Transverse colon (tissue), 4 donors: ENCODE data around the gene SLC22A23. TPM values are rescaled to one million over a fixed set of nuclear protein-coding genes. Genes with fewer than 3 reads are reported as not detected.

Experiments used
- DNase-seq: peaks from one replicate; pipeline ENCODE4 v3.0.0-alpha.2; 2019
- H3K27ac ChIP-seq, 4 donors: fragments of 200-600 bp; sonication (generic); 2 replicates each; pipeline ENCODE4 v1.5.1; 2016 to 2018; ENCODE audit warnings: inconsistent platforms in 4 of 4
- H3K27me3 ChIP-seq: fragments of 200-600 bp; sonication (generic); 2 replicates; pipeline ENCODE4 v1.5.1; 2017; ENCODE audit warnings: inconsistent platforms
- H3K36me3 ChIP-seq, 4 donors: fragments of 200-600 bp; sonication (generic); 2 replicates each; pipeline ENCODE4 v1.5.1; 2017 to 2019; ENCODE audit warnings: inconsistent platforms in 4 of 4
- H3K4me1 ChIP-seq, 4 donors: fragments of 200-600 bp; sonication (generic); 2 replicates each; pipeline ENCODE4 v1.5.1; 2017 to 2020; ENCODE audit warnings: inconsistent platforms in 4 of 4
- H3K4me3 ChIP-seq, 4 donors: fragments of 200-600 bp; sonication (generic); 1 replicate in 1 of 4; 2 replicates in 3 of 4; pipeline versions ENCODE4 v1.5.1 to v1.6.1; 2017 to 2019; ENCODE audit warnings: inconsistent platforms in 4 of 4
- H3K9me3 ChIP-seq, 2 donors: fragments of 200-600 bp; sonication (generic); 2 replicates each; pipeline ENCODE4 v1.5.1; 2017 to 2019; ENCODE audit warnings: inconsistent platforms in 2 of 2
- EP300 ChIP-seq: sonication (generic); formaldehyde crosslinking; IDR thresholded peaks from one replicate; pipeline ENCODE4 v1.6.1; 2017; ENCODE audit warnings: antibody characterized with exemption, low read depth
- POLR2A ChIP-seq: fragments of 450-650 bp; IDR thresholded peaks from one replicate; pipeline ENCODE4 v1.6.1; 2016; ENCODE audit warnings: antibody characterized with exemption, mild to moderate bottlenecking, moderate library complexity
- POLR2AphosphoS5 ChIP-seq, 3 donors: sonication (generic); formaldehyde crosslinking; IDR thresholded peaks; one replicate each; pipeline ENCODE4 v1.6.1; 2016; ENCODE audit warnings: antibody characterized with exemption in 3 of 3
- WGBS, 2 donors: methylation state at CpG; one replicate each; pipeline ENCODE4 v1.1.5; 2018; ENCODE audit warnings: low coverage in 1 of 2; 5-methylcytosine and 5-hydroxymethylcytosine counted together
- in situ Hi-C, 4 donors: fragments of 200-750 bp; cut with MboI; loops; one replicate each; pipeline versions ENCODE4 v1.15.0 to v1.15.1; 2017; ENCODE audit warnings: low sequenced_read_pairs in 3 of 4, low pct_ligation_motif_present in 1 of 4, low pct_unique_long_range_greater_than_20kb in 1 of 4
- intact Hi-C: fragments of 100-400 bp; cut with DNase I; formaldehyde crosslinking; loops from one replicate; pipeline ENCODE4 v1.15.1; 2023; ENCODE audit warnings: low total_unique reads
- total RNA-seq, 4 donors: library from RNA; depleted of rRNA; stranded (reverse); fragments of >200 nt; gene quantifications; one replicate each; pipeline ENCODE4 v1.1.0, GENCODE V29; 2016
- TF ChIP-seq, protein P1 (sequence below), 5 experiments: fragments of 200-600 bp in 3 of 5; fragments of 450-650 bp in 2 of 5; sonication (generic) in 3 of 5; IDR thresholded peaks; 1 replicate in 2 of 5; 2 replicates in 3 of 5; pipeline ENCODE4 v1.5.1; 2016 to 2017; ENCODE audit warnings: antibody characterized with exemption in 5 of 5, inconsistent platforms in 3 of 5, mild to moderate bottlenecking in 2 of 5, moderate library complexity in 1 of 5

SLC22A23 gene
- total RNA-seq, 4 donors from 2014 or later: 96.1 to 161 (median 117) TPM

DNA sequence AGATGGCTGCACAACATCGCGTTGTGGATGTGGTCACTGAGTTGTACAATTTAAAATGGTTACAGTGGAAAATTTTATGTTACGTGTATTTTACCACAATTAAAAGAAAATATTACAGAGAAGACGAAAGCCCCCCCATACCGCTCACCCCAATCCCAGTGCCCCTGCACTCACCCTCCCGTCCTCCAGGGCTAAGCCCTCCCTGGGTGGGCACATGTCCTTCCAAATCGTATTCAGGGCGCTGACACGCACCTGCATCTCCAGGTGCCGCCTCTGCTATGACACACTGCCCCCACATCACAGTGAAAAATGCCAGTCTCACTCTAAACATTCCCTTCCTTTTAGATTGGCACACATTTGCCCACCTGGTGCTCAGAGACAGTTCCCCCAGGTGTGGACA is 148.7 kb downstream of the SLC22A23 start:
- no peak for DNase-seq
- Histone ChIP-seq H3K27me3 (no peaks in the 10 kb centered on the region), H3K9me3 (no peaks in the 10 kb centered on the region), H3K27ac (no peak overlapping the region), H3K4me3 (no peak overlapping the region), H3K4me1 (no peaks in the 10 kb centered on the region), H3K36me3 (peaks cover 0 to 6% (median 1%) of the 10 kb centered on the region in 4 donors)
- WGBS, 2 donors: 81 to 91% methylated on average over 4 to 10 of the region's 10 CpGs
- TF ChIP-seq POLR2AphosphoS5 (IDR thresholded peaks at IDR 0.05): no peak
- TF ChIP-seq EP300: no peak
- TF ChIP-seq, protein P1, sequence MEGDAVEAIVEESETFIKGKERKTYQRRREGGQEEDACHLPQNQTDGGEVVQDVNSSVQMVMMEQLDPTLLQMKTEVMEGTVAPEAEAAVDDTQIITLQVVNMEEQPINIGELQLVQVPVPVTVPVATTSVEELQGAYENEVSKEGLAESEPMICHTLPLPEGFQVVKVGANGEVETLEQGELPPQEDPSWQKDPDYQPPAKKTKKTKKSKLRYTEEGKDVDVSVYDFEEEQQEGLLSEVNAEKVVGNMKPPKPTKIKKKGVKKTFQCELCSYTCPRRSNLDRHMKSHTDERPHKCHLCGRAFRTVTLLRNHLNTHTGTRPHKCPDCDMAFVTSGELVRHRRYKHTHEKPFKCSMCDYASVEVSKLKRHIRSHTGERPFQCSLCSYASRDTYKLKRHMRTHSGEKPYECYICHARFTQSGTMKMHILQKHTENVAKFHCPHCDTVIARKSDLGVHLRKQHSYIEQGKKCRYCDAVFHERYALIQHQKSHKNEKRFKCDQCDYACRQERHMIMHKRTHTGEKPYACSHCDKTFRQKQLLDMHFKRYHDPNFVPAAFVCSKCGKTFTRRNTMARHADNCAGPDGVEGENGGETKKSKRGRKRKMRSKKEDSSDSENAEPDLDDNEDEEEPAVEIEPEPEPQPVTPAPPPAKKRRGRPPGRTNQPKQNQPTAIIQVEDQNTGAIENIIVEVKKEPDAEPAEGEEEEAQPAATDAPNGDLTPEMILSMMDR (IDR thresholded peaks at IDR 0.05): no peak
- no peak for TF ChIP-seq POLR2A
- in situ Hi-C loops (no loop called here), intact Hi-C loops (no loop called here)

DNA sequence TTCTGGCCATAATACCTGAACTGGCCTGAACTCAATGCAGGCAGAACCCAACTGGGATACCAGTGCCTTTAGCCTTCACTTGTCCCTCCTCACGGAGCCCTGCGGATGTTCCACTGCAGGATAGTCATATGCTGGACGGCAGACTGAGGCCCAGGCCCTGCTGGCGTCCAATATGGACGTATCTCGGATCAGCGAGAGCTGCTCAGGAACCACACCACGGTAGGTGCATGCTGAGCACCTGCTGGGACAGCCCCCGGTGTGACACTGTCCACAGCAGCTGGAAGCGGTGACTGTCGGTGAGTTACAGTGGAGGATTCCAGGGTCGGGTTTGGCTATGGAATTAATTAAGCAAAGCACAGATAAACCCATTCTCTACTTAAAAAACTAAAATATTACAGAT is 149.4 kb downstream of the SLC22A23 start:
- intact Hi-C loops: no loop called here
- H3K4me1 ChIP-seq: no peaks in the 10 kb centered on the region
- no peak for TF ChIP-seq POLR2A
- no peaks in the 10 kb centered on the region for H3K9me3 ChIP-seq
- WGBS, 2 donors: 91% methylated on average over 12 of the region's 12 CpGs; no CpG with 5 or more reads in 1 of the 2 donors
- peaks cover 0 to 6% (median 1%) of the 10 kb centered on the region in 4 donors for H3K36me3 ChIP-seq
- no peak overlapping the region for H3K27ac ChIP-seq
- H3K27me3 ChIP-seq: no peaks in the 10 kb centered on the region
- no peak overlapping the region for H3K4me3 ChIP-seq
- DNase-seq: no peak
- in situ Hi-C loops: no loop called here

DNA sequence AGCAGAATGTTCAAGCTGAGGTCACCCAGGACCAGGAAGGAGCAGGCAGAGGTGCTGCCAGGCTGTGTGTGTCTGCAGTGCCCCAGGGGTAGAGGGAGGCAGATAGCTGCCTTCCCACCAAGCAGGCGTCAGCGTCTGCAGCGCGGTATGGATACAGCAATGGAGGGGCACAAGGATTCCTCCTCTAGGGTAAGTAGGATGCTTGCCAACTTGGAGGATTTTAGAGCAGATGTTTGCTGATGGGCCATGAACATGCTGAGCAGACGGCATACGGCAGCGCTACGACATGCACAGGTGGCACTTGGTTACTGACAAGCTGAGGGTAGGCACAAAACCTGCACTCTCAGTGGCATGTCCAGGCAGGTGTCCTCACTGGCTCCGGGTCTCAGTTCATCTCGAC is 150.0 kb downstream of the SLC22A23 start:
- in situ Hi-C loops: no loop called here
- Histone ChIP-seq H3K36me3 (peaks cover 0 to 6% (median 1%) of the 10 kb centered on the region in 4 donors), H3K27ac (no peak overlapping the region), H3K9me3 (no peaks in the 10 kb centered on the region), H3K27me3 (no peaks in the 10 kb centered on the region), H3K4me1 (no peaks in the 10 kb centered on the region), H3K4me3 (no peak overlapping the region)
- intact Hi-C loops: no loop called here
- peak; percentile 4 for DNase-seq
- TF ChIP-seq POLR2AphosphoS5 (IDR thresholded peaks at IDR 0.05): no peak
- TF ChIP-seq, protein P1 (IDR thresholded peaks at IDR 0.05): no peak
- TF ChIP-seq EP300: no peak
- TF ChIP-seq POLR2A: no peak
- 93% methylated on average over 10 of the region's 10 CpGs; no CpG with 5 or more reads in 1 of the 2 donors for WGBS, 2 donors

DNA sequence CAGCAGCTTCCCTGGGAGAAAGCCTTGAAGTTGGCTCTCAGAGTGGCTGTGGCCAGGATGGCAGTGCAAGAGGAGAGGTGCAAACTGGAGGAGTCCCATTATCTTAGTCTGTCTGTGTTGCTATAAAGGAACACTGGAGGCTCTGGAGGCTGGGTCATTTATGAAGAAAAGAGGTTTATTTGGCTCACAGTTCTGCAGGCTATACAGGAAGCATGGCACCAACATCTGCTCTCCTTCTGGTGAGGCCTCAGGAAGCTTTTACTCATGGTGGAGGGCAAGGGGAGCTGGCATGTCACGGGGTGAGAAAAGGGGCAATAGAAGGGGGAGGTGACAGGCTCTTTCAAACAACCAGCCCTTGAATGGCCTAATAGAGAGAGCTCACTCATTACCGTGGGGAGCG is 151.0 kb downstream of the SLC22A23 start:
- 100% methylated on average over 3 of the region's 3 CpGs; no CpG with 5 or more reads in 1 of the 2 donors for WGBS, 2 donors
- TF ChIP-seq, protein P1 (IDR thresholded peaks at IDR 0.05): no peak
- TF ChIP-seq POLR2AphosphoS5 (IDR thresholded peaks at IDR 0.05): no peak
- no peak for TF ChIP-seq EP300
- TF ChIP-seq POLR2A: no peak

DNA sequence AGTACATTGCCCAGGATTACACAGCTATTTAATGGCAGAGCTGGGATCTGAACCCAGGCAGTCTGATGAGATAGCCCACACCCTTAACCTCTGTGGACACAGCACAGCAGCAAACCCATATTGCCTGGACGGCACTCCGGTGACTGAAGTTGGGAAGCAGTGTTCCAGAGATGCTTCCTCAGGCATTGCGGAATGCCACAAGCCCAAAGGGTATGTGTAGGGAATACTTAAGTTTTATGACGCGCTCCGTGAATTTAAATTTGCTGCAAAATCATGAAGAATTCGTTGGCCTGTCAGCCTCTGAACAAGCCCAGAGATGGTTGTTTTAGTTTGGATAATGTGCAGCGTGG is 151.7 kb downstream of the SLC22A23 start:
- Histone ChIP-seq H3K9me3 (no peaks in the 10 kb centered on the region), H3K4me3 (no peak overlapping the region), H3K4me1 (no peaks in the 10 kb centered on the region), H3K27me3 (no peaks in the 10 kb centered on the region), H3K36me3 (peaks cover 0 to 6% (median 1%) of the 10 kb centered on the region in 4 donors), H3K27ac (no peak overlapping the region)
- 92% methylated on average over 8 of the region's 8 CpGs; no CpG with 5 or more reads in 1 of the 2 donors for WGBS, 2 donors
- no peak for DNase-seq
- intact Hi-C loops (no loop called here), in situ Hi-C loops (no loop called here)
- TF ChIP-seq EP300 (no peak), POLR2A (no peak), POLR2AphosphoS5 (IDR thresholded peaks at IDR 0.05) (no peak)
- TF ChIP-seq, protein P1 (IDR thresholded peaks at IDR 0.05): no peak

More for the DNA sequence above, 151.0 kb downstream of the SLC22A23 start:
- peak; percentile 4 for DNase-seq
- H3K36me3 ChIP-seq: peaks cover 0 to 6% (median 1%) of the 10 kb centered on the region in 4 donors
- no peak overlapping the region for H3K4me3 ChIP-seq
- H3K9me3 ChIP-seq: no peaks in the 10 kb centered on the region
- no peaks in the 10 kb centered on the region for H3K4me1 ChIP-seq
- in situ Hi-C loops: no loop called here
- intact Hi-C loops: no loop called here
- H3K27ac ChIP-seq: no peak overlapping the region
- H3K27me3 ChIP-seq: no peaks in the 10 kb centered on the region
